Lower leg skin (tissue), 4 donors: ENCODE measurements around the gene RUSF1. TPM values are rescaled to one million over a fixed set of nuclear protein-coding genes. Genes with fewer than 3 reads are reported as not detected.
A peak's percentile ranks its signal among the peaks of the same experiment; 100 is the strongest.
"Not testable (repeated sequence)": the region's sequence is repeated elsewhere in the genome, so short reads cannot be mapped to it uniquely, and the experiment has no call there.

ENCODE experiments used
- DNase-seq, 2 donors: peaks; one replicate each; pipeline ENCODE4 v3.0.0-alpha.2; 2019; ENCODE audit warnings: low spot score in 2 of 2
- H3K4me3 ChIP-seq: fragments of 200-600 bp; sonication (generic); 2 replicates; pipeline ENCODE4 v1.5.1; 2017; ENCODE audit warnings: mild to moderate bottlenecking, low read depth; ENCODE audit not compliant: poor library complexity, severe bottlenecking
- CTCF ChIP-seq, 3 donors: fragments of 450-650 bp; IDR thresholded peaks; one replicate each; pipeline ENCODE4 v1.5.1; 2016; ENCODE audit warnings: antibody characterized with exemption in 3 of 3, mild to moderate bottlenecking in 3 of 3, moderate library complexity in 2 of 3
- POLR2A ChIP-seq, 2 donors: fragments of 450-650 bp; IDR thresholded peaks; one replicate each; pipeline ENCODE4 v1.6.1; 2016 to 2017; ENCODE audit warnings: antibody characterized with exemption in 2 of 2, mild to moderate bottlenecking in 1 of 2, moderate library complexity in 1 of 2
- WGBS, 2 donors: methylation state at CpG; one replicate each; pipeline ENCODE4 v1.1.5; 2018; 5-methylcytosine and 5-hydroxymethylcytosine counted together
- intact Hi-C: fragments of 100-400 bp; cut with DNase I; formaldehyde crosslinking; loops from one replicate; pipeline ENCODE4 v1.15.0; 2023; ENCODE audit warnings: low total_unique reads
- total RNA-seq, 4 donors: library from RNA; depleted of rRNA; stranded (reverse); fragments of >200 nt; gene quantifications; one replicate each; pipeline ENCODE4 v1.1.0, GENCODE V29; 2016

Gene RUSF1
- total RNA-seq, 4 donors from 2014 or later = 50.5 to 56.4 (median 52.7) TPM

GRCh38 chr16:31508706-31509195 is 560 bp upstream of the RUSF1 start:
- peak overlapping the region; percentile 95 for H3K4me3 ChIP-seq
- intact Hi-C loops = no loop called here
- TF ChIP-seq POLR2A (IDR thresholded peaks at IDR 0.05) (no peak), CTCF (IDR thresholded peaks at IDR 0.05) (no peak)
- WGBS, 2 donors = 10 to 12% methylated on average over 6 of the region's 6 CpGs
- no peak for DNase-seq

DNA sequence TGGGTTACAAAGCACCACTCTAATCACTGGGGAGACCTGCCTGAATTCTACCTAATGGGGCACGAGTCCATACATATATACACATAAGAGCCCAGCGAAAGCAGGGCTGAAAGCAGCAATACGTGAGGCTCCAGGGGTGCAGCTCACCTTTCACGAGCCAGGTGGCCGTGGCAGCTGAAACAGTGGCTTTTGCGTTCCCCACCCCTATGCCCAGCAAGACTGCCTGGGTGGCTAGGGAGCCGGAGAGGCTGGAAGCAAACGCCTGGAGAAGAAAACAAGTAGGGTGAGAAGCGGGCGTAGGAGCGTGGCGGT is 618 bp downstream of the RUSF1 start:
- 2% methylated on average over 12 of the region's 12 CpGs for WGBS, 2 donors
- TF ChIP-seq CTCF (IDR thresholded peaks at IDR 0.05) (no peak), POLR2A (IDR thresholded peaks at IDR 0.05) (no peak)
- intact Hi-C loops = no loop called here
- H3K4me3 ChIP-seq = peak overlapping the region; percentile 95
- no peak for DNase-seq

GRCh38 chr16:31505483-31505882 is 2.7 kb downstream of the RUSF1 start:
- WGBS, 2 donors = 73 to 74% methylated on average over 4 of the region's 4 CpGs
- intact Hi-C loops = no loop called here
- DNase-seq = no peak
- no peak for TF ChIP-seq CTCF (IDR thresholded peaks at IDR 0.05)
- TF ChIP-seq POLR2A (IDR thresholded peaks at IDR 0.05) = no peak
- H3K4me3 ChIP-seq = no peak overlapping the region

GRCh38 chr16:31504159-31504558 is 4.0 kb downstream of the RUSF1 start:
- TF ChIP-seq POLR2A (IDR thresholded peaks at IDR 0.05) = no peak
- TF ChIP-seq CTCF (IDR thresholded peaks at IDR 0.05) = no peak
- no peak overlapping the region for H3K4me3 ChIP-seq
- no peak for DNase-seq
- intact Hi-C loops = no loop called here
- WGBS, 2 donors = 72 to 76% methylated on average over 8 of the region's 8 CpGs

GRCh38 chr16:31503555-31503954 is 4.6 kb downstream of the RUSF1 start:
- 92 to 93% methylated on average over 8 of the region's 8 CpGs for WGBS, 2 donors
- H3K4me3 ChIP-seq, DNase-seq, intact Hi-C loops: not testable (repeated sequence)

DNA sequence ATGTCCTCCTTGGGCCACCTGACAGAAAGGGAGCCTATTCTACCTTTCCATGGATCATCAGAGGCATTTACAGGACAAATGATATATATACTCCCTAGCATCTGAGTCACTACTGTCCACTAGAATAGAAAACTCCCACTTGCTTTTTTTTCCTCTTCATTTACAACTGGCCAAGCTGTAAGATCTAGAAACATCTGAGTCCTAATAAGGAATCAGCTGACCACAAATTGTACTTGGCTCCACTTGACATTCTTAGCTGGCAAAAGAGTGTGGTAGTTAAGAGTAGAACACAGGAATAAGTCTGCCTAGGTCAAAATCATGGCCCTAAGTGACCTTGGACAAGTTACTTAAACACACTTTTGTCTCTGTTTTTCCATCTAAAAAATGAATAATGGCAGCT is 5.2 kb downstream of the RUSF1 start:
- intact Hi-C loops = no loop called here
- H3K4me3 ChIP-seq = no peak overlapping the region
- TF ChIP-seq CTCF (IDR thresholded peaks at IDR 0.05) (no peak), POLR2A (IDR thresholded peaks at IDR 0.05) (no peak)
- no peak for DNase-seq
